ENCODE measurements around the gene FZD10. TPM values are rescaled to one million over a fixed set of nuclear protein-coding genes. Genes with fewer than 3 reads are reported as not detected.

The FZD10 gene
- total RNA-seq, 2 experiments from 2014 or later, result not detected

DNA sequence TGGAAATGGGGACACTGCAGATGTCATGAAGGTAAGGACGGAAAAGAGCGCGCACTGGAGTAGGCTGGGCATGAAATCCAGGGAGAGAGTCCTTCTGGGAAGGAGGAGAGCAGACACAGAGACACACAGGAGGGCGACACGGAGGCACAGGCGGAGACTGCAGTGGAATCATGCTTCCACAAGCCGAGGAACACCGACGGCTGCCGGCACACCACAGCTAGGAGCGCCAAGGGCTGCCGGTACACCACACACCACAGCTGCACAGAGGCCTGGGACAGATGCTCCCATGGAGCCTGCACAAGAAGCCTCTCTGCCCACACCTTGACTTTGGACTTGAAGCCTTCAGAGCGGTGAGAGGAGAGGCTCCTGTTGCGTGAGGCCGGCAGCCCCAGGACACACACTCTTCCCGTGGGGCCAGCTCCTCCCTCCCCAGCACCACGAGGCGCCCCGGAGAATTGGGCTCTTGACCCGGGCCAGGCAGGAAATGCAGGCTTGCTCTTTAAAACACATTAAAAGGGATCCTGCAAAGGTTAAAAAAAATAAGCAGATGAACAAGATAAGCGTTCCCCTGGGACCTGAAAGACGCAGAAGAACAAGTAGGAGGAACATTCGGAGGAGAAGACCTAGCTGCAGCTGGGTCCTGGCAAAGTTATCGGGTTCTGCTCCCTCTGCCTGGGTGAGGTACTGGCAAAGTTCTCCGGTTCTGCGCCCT lies 28.3 kb upstream of the FZD10 start:
- ChIA-PET CTCF (interaction anchor here (0.7 kb wide), 1 partner anchor 1397 kb away, joined by 4 read pairs; no protein-coding TSS in a partner anchor), POLR2A (no interaction called here)
- no peaks in the 10 kb centered on the region for H3K36me3 Mint-ChIP-seq (ENCODE audit: low read depth)
- H3K27me3 Mint-ChIP-seq, result no peaks in the 10 kb centered on the region
- no peak overlapping the region for H3K27ac Mint-ChIP-seq
- DNase-seq (no peak), ATAC-seq (no peak)
- peaks cover 10% of the 10 kb centered on the region for H3K4me1 Mint-ChIP-seq
- no peak overlapping the region for H3K4me3 Mint-ChIP-seq
- intact Hi-C loops (cut with DNase I, micrococcal nuclease), result no loop called here
- no peaks in the 10 kb centered on the region for H3K9me3 Mint-ChIP-seq (ENCODE audit: low read depth)

DNA sequence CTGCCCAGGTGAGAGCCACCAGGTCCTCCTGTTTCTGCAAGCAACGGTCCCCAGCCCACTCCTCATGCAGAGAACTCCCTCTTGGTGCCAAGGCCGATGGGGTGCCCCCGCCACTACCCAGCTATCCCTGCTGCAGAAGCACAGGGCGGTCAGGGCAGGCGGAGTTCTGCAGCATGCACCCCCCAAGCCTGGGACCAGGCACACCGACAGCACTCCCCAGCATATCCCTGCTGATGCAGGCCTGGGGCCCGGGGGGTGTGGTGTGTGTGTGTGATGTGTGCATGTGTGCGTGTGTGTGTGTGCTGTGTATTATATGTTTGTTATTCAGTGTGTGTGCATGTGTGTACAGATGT lies 27.7 kb upstream of the FZD10 start:
- Mint-ChIP-seq H3K36me3 (ENCODE audit: low read depth) (no peaks in the 10 kb centered on the region), H3K4me3 (no peak overlapping the region), H3K27ac (no peak overlapping the region), H3K9me3 (ENCODE audit: low read depth) (no peaks in the 10 kb centered on the region), H3K4me1 (peaks cover 10% of the 10 kb centered on the region), H3K27me3 (no peaks in the 10 kb centered on the region)
- ATAC-seq, result no peak
- POLR2A ChIA-PET, result no interaction called here
- CTCF ChIA-PET, result interaction anchor here (0.7 kb wide), 1 partner anchor 1397 kb away, joined by 4 read pairs; no protein-coding TSS in a partner anchor
- no peak for DNase-seq
- intact Hi-C loops (cut with DNase I, micrococcal nuclease), result no loop called here

DNA sequence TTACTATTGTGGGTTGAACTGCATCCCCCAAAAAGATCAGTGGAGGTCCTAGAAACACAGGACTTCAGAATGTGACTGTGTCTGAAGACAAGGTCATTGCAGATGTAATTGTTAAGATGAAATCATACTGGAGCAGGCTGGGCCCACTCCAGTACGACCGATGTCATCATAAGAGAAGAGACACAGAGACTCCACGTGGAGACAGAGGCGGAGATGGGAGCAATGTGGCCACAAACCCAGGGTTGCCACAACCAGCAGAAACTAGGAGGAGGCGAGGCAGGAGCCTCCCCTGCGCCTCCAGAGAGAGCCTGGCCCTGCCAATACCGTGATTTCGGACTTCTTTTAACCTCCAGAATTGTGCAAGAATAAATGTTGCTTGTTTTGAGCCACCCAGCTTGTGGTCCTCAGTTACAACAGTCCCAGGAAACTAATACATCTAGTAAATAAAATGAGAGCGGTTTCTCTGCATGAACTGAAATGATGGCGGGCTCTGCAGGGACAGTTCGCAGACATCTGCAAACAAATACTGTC lies 25.7 kb upstream of the FZD10 start:
- Mint-ChIP-seq H3K9me3 (ENCODE audit: low read depth) (no peaks in the 10 kb centered on the region), H3K4me3 (no peak overlapping the region), H3K27me3 (peaks cover 3% of the 10 kb centered on the region), H3K4me1 (peaks cover 10% of the 10 kb centered on the region), H3K27ac (no peak overlapping the region), H3K36me3 (ENCODE audit: low read depth) (no peaks in the 10 kb centered on the region)
- no peak for ATAC-seq
- CTCF ChIA-PET, result interaction anchor here (0.7 kb wide), 1 partner anchor 590 kb away, joined by 3 read pairs; no protein-coding TSS in a partner anchor
- POLR2A ChIA-PET, result no interaction called here
- no peak for DNase-seq
- intact Hi-C loops (cut with DNase I, micrococcal nuclease), result no loop called here

DNA sequence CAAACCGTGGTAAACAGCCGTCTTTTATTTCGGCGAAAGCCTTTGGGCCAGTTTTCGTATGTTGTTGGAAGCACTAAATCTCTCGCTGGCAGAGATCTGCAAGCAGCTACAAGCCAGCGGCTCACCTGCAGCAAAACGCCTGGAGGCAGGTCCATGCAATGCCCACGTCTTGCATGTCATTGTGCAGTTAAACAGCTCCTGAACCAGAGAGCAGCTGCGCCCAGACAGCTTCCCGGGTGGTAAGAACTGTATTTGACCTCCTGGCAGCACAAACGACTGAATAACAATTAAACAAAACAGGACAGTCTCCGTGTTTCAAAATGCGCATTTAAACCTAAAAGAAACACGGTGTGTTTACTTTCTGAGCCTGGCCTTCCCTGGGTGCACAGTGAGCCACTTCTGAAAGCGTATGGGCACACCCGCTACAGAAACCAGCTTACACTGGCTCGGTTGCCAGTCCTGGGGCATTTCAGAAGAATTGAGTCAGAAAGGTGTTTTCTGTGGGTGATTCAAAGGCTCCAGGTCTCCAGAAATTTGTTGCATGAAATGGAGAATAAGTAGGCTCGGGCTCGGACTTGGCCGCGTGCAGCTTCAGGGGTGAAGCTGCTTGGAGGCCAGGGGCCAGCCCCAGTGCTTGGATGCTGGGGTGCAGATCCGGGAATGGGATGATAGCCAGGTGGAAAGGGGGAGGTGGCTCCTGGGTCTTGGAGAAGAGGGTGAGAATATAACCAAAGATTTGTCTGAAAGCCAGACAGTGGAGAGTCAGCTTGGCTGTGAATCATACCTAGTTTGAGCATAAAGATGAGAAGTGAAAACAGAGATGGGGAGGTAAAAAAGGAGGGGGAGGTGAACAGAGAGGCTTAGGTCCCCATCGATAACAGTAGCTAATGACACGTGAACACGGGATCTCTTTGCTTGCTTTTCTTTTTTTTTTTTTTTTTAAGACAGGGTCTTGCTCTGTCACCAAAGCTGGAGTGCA lies 24.9 kb upstream of the FZD10 start:
- POLR2A ChIA-PET, result no interaction called here

DNA sequence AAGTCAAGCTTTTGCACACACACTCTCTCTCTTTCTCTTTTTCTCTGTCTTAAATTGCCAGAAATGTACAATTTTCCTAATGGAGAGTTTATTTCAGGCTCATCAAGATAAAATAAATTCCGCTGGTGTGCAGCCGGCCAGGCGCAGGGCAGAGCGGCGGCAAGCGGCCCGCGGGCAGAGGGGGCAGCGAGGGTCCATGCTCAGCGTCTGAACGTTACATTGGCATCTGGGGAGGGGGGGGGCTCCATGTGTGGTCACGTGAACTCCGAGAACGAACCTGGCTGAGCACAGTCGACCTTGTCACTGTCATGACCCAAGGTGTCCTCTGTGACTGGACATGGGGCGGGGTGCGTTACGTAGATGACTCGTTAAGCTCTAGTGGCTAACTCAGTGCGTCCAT lies 23.8 kb upstream of the FZD10 start:
- no peak for ATAC-seq
- DNase-seq, result no peak
- Mint-ChIP-seq H3K4me3 (no peak overlapping the region), H3K9me3 (ENCODE audit: low read depth) (no peaks in the 10 kb centered on the region), H3K27me3 (peaks cover 3% of the 10 kb centered on the region), H3K27ac (no peak overlapping the region), H3K4me1 (peaks cover 7% of the 10 kb centered on the region), H3K36me3 (ENCODE audit: low read depth) (no peaks in the 10 kb centered on the region)
- ChIA-PET CTCF (no interaction called here), POLR2A (no interaction called here)
- intact Hi-C loops (cut with DNase I, micrococcal nuclease), result no loop called here

More for the DNA sequence above, 24.9 kb upstream of the FZD10 start:
- H3K9me3 Mint-ChIP-seq (ENCODE audit: low read depth), result no peaks in the 10 kb centered on the region
- no peak overlapping the region for H3K27ac Mint-ChIP-seq
- CTCF ChIA-PET, result no interaction called here
- H3K36me3 Mint-ChIP-seq (ENCODE audit: low read depth), result no peaks in the 10 kb centered on the region
- H3K27me3 Mint-ChIP-seq, result peaks cover 3% of the 10 kb centered on the region
- intact Hi-C loops (cut with DNase I, micrococcal nuclease), result no loop called here
- no peak overlapping the region for H3K4me3 Mint-ChIP-seq
- H3K4me1 Mint-ChIP-seq, result peaks cover 10% of the 10 kb centered on the region
- peak; percentile 72 for ATAC-seq
- DNase-seq, result peak; percentile 37

DNA sequence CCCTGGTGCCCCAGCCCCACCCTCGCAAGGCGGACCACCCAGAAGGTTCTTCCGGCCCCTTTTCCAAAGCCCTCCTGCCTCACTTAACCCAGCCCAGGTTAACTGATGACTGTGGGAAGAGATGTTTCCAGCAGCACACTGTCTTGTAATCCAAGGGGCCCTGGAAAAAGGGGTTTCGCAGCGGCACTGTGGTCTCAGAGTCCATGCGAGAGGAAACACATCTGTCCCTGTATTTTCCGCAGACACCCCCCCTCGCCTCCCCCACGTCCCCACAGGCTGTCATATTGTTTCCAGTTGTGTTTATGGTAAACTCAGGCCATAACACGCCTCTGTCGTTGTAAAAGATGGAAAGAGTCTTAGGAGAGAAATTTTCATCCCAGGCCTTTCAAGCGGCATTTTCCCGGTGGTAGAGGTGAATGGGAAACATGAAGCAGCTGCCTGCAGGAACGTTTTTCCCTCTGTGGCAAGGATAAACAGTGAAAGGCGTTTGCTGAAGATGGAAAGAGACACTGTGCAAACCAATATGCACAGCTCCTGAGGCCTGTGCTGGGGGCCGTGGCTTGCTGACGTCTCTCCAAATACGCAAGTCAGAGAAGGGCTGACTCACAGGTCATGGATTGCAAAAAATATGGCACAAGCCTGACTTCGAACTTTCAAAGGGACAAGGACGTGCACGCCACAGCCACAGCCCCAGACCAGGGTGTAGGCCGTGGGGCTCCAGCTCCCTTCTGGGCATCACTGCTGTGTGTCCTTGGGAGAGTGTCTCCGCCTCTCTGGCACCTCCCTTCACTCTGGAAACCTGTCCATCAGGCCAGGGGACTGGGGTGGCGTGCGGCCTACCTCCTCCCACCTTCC lies 22.5 kb upstream of the FZD10 start:
- intact Hi-C loops (cut with DNase I, micrococcal nuclease), result no loop called here
- no peak overlapping the region for H3K27ac Mint-ChIP-seq
- no peaks in the 10 kb centered on the region for H3K36me3 Mint-ChIP-seq (ENCODE audit: low read depth)
- ChIA-PET CTCF (no interaction called here), POLR2A (no interaction called here)
- peaks cover 6% of the 10 kb centered on the region for H3K4me1 Mint-ChIP-seq
- no peak for ATAC-seq
- H3K27me3 Mint-ChIP-seq, result peaks cover 3% of the 10 kb centered on the region
- H3K9me3 Mint-ChIP-seq (ENCODE audit: low read depth), result no peaks in the 10 kb centered on the region
- DNase-seq, result no peak
- no peak overlapping the region for H3K4me3 Mint-ChIP-seq

DNA sequence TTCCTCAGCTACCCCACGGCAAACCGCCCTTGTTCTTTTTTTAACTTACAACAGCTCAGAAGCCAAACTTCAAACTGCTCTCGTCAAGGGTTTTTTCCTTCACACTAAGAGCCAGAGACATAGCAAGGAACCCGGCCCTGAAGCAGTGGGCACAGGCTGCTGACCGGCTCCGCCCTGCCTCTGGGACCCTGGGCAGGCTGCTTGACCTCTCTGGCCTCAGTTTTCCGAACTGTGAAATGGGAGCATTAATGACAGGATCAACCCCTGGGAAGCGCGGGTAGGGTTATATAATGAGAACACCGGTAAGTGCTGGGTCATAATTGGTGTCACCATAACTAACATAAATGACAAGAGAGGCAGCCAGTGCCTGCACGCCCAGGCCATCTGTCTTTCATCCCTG lies 21.2 kb upstream of the FZD10 start:
- Mint-ChIP-seq H3K27ac (no peak overlapping the region), H3K27me3 (peaks cover 6% of the 10 kb centered on the region), H3K9me3 (ENCODE audit: low read depth) (no peaks in the 10 kb centered on the region), H3K36me3 (ENCODE audit: low read depth) (no peaks in the 10 kb centered on the region), H3K4me1 (peaks cover 6% of the 10 kb centered on the region), H3K4me3 (no peak overlapping the region)
- ChIA-PET POLR2A (no interaction called here), CTCF (no interaction called here)
- intact Hi-C loops (cut with DNase I, micrococcal nuclease), result no loop called here
- DNase-seq (no peak), ATAC-seq (no peak)

DNA sequence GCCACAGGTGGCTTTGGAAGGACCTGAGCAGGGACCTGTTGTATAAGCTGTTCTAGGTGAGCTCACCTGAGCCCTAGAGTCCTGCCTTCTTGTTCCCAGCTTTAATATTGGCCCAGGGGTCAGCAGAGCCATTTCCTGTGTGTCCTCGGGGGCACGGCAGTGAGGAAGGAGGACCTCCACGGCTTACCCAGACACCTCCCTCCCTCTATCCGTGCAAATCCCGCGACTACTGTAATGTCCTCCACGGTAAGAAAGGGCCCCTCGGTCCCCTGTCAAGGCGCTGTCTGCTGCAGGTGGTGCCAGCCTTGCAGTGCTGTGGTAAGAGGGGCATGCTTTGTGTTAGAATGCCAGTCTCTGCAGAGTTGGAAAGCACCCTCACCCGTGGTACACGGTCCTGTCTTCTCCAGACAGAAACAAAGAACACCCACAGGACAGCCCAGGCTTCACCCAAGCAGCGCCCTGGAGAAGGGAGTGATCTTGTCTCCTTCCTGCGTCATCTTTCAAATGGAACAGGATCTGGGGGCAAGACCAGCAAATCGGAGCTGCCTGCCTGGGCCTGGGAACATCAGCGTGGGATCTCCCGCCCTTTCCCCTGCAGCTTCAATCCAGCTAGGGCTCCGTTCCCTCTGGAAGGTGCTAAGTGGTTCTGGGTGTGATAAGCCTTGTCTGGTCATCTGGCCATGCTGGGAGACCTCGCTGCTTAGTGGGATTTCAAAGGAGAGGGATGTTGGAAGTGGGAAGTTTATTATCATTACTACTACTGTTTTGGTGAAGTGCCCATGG lies 20.2 kb upstream of the FZD10 start:
- Mint-ChIP-seq H3K27ac (no peak overlapping the region), H3K27me3 (peaks cover 7% of the 10 kb centered on the region), H3K36me3 (ENCODE audit: low read depth) (no peaks in the 10 kb centered on the region), H3K4me1 (peaks cover 5% of the 10 kb centered on the region), H3K9me3 (ENCODE audit: low read depth) (no peaks in the 10 kb centered on the region), H3K4me3 (no peak overlapping the region)
- ATAC-seq (no peak), DNase-seq (no peak)
- intact Hi-C loops (cut with DNase I, micrococcal nuclease), result no loop called here
- ChIA-PET CTCF (no interaction called here), POLR2A (no interaction called here)

DNA sequence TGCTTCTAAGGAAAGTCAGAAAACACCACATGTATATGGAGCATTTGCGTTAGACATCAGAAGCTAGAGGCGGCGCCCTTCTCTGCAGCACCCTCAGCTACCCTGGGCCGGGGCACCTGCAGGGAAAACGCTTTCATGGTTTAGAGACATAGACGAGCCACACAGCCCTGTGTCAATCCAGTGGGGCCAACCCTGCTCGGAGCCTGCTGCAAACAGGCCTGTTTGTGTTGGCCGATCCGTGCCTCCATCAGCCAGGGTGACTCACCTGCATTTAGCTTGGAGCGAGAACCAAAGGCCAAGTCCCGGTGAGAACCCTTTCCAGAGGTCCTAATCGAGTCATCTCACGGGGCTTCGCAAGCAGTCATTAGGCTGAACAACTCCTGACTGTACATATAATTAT lies 19.5 kb upstream of the FZD10 start:
- H3K27ac Mint-ChIP-seq, result no peak overlapping the region
- H3K27me3 Mint-ChIP-seq, result peaks cover 8% of the 10 kb centered on the region
- intact Hi-C loops (cut with DNase I, micrococcal nuclease), result no loop called here
- no peaks in the 10 kb centered on the region for H3K36me3 Mint-ChIP-seq (ENCODE audit: low read depth)
- DNase-seq, result no peak
- ChIA-PET CTCF (no interaction called here), POLR2A (no interaction called here)
- no peak overlapping the region for H3K4me3 Mint-ChIP-seq
- H3K9me3 Mint-ChIP-seq (ENCODE audit: low read depth), result no peaks in the 10 kb centered on the region
- no peaks in the 10 kb centered on the region for H3K4me1 Mint-ChIP-seq
- no peak for ATAC-seq

DNA sequence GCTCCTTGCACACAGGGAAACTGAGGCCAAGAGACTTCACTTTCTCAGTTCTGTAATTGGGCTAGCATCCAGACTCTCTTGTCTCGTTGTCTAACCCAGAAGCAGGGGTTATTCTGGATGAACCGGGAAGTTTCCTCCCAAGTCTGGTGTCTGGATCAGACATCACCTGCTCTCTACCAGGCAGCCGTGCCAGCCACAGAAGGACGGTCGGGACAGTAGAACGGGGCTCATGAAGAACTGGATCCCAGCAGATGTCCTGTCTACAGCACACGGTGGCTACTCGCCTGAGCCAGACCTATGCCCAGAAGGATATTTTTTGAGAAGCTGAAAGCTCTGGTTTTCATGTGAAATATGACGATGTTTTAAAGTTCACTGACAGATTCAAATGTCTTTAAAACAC lies 19.1 kb upstream of the FZD10 start:
- H3K36me3 Mint-ChIP-seq (ENCODE audit: low read depth), result no peaks in the 10 kb centered on the region
- no peak overlapping the region for H3K4me3 Mint-ChIP-seq
- ChIA-PET POLR2A (no interaction called here), CTCF (no interaction called here)
- H3K27ac Mint-ChIP-seq, result no peak overlapping the region
- intact Hi-C loops (cut with DNase I, micrococcal nuclease), result no loop called here
- no peaks in the 10 kb centered on the region for H3K9me3 Mint-ChIP-seq (ENCODE audit: low read depth)
- no peak for ATAC-seq
- H3K27me3 Mint-ChIP-seq, result peaks cover 8% of the 10 kb centered on the region
- no peak for DNase-seq
- no peaks in the 10 kb centered on the region for H3K4me1 Mint-ChIP-seq

DNA sequence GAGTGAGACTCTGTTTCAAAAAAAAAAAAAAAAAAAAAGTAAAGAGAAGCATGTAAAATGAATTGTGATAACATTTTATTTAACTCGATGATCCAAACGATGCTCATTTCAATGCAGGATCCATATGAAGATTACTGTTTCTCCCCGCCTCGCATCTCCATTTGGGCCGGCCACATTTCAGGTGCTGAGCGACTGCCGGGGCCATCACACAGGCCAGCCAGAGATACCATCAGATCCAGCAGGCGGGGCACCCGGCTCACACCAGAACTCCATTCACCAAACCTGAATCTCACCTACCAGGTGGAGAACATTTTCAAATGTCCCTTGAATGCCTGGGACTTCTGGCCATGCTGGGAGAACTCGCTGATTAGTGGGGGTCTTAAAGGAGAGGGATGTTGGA lies 18.0 kb upstream of the FZD10 start:
- no peak for ATAC-seq
- ChIA-PET CTCF (no interaction called here), POLR2A (no interaction called here)
- Mint-ChIP-seq H3K4me3 (no peak overlapping the region), H3K9me3 (ENCODE audit: low read depth) (no peaks in the 10 kb centered on the region), H3K36me3 (ENCODE audit: low read depth) (no peaks in the 10 kb centered on the region), H3K27ac (no peak overlapping the region), H3K4me1 (no peaks in the 10 kb centered on the region), H3K27me3 (peaks cover 8% of the 10 kb centered on the region)
- DNase-seq, result no peak
- intact Hi-C loops (cut with DNase I, micrococcal nuclease), result no loop called here
